Small intestine (tissue), 7 donors: ENCODE data around the gene FASTKD2. TPM values are rescaled to one million over a fixed set of nuclear protein-coding genes. Genes with fewer than 3 reads are reported as not detected.
"Not testable (repeated sequence)": the region's sequence is repeated elsewhere in the genome, so short reads cannot be mapped to it uniquely, and the experiment has no call there.

Experiments used
- DNase-seq, 2 donors: peaks; one replicate each; pipeline versions ENCODE4 v3.0.0 to v3.0.0-alpha.2; 2013
- FAIRE-seq: peaks from 2 replicates; lab custom pipeline; 2012; peaks lifted over from hg19 to GRCh38; lab: Jason Lieb, UNC
- H3K27ac ChIP-seq, 3 donors: one replicate each; pipeline ENCODE4 v1.5.1; 2013; ENCODE audit warnings: low read length in 2 of 3, mild to moderate bottlenecking in 2 of 3, control low read depth in 1 of 3, inconsistent platforms in 1 of 3, low read depth in 1 of 3, moderate library complexity in 1 of 3
- H3K27me3 ChIP-seq, 3 donors: one replicate each; pipeline ENCODE4 v1.6.1; 2013; ENCODE audit warnings: low read length in 3 of 3, inconsistent platforms in 1 of 3; ENCODE audit not compliant: control insufficient read depth in 3 of 3, insufficient read depth in 3 of 3
- H3K36me3 ChIP-seq, 3 donors: one replicate each; pipeline ENCODE4 v1.6.1; 2013; ENCODE audit warnings: low read length in 3 of 3, inconsistent platforms in 1 of 3, low read depth in 1 of 3, mild to moderate bottlenecking in 1 of 3, moderate library complexity in 1 of 3; ENCODE audit not compliant: control insufficient read depth in 3 of 3, insufficient read depth in 2 of 3
- H3K4me1 ChIP-seq, 3 donors: one replicate each; pipeline ENCODE4 v1.6.1; 2013; ENCODE audit warnings: low read length in 2 of 3, inconsistent platforms in 1 of 3, low read depth in 1 of 3, mild to moderate bottlenecking in 1 of 3, moderate library complexity in 1 of 3; ENCODE audit not compliant: control insufficient read depth in 3 of 3, insufficient read depth in 2 of 3
- H3K4me3 ChIP-seq, 3 donors: one replicate each; pipeline ENCODE4 v1.5.1; 2013; ENCODE audit warnings: low read length in 3 of 3, control low read depth in 1 of 3, inconsistent platforms in 1 of 3, low read depth in 1 of 3, mild to moderate bottlenecking in 1 of 3, moderate library complexity in 1 of 3
- H3K9me3 ChIP-seq, 2 donors: one replicate each; pipeline ENCODE4 v1.6.1; 2013; ENCODE audit warnings: low read depth in 1 of 2, low read length in 1 of 2; ENCODE audit not compliant: control insufficient read depth in 2 of 2, insufficient read depth in 1 of 2
- WGBS, 3 donors: extraction: QIAGEN DNeasy Blood & Tissue Kit; methylation state at CpG; one replicate each; pipeline ENCODE4 v1.1.7; 2013; 5-methylcytosine and 5-hydroxymethylcytosine counted together
- polyA plus RNA-seq, 4 donors: library from polyadenylated mRNA; stranded (reverse) in 3 of 4; unstranded in 1 of 4; fragments of 200-250 nt in 3 of 4; fragments of 120-200 nt in 1 of 4; gene quantifications; one replicate each; pipeline versions ENCODE4 v1.2.1 to v1.2.3, GENCODE V29; 2013
- donor health status: healthy with polysubstance abuse.
- donor health status: control.
- donor health status: control.
- donor health status: Bipolar disorder and iron deficiency.
- donor health status: healthy.

FASTKD2 gene
- polyA plus RNA-seq, 4 donors = 6.5 to 34.8 (median 13.4) TPM

DNA sequence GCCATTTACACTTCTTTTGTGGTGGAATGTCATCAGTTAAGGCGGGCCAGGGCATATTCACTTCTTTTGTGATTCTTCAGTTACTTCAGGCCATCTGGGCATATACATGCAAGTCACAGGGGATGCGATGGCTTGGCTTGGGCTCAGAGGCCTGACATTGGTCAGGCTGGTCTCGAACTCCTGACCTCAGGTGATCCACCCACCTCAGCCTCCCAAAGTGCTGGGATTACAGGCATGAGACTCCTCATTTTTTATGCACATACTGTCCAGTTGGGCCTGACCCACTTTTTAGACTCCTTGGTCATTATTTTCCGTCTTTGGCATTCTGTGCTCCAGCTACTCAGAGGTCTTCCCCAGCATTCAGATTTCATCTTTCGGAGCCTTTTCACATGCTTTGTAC lies 47.1 kb downstream of the FASTKD2 start:
- not testable (repeated sequence) for H3K27ac ChIP-seq, FAIRE-seq, DNase-seq, H3K9me3 ChIP-seq, H3K4me3 ChIP-seq, H3K4me1 ChIP-seq, H3K27me3 ChIP-seq, H3K36me3 ChIP-seq
- WGBS, 3 donors = 92 to 95% (median 94%) methylated on average over 5 of the region's 5 CpGs

DNA sequence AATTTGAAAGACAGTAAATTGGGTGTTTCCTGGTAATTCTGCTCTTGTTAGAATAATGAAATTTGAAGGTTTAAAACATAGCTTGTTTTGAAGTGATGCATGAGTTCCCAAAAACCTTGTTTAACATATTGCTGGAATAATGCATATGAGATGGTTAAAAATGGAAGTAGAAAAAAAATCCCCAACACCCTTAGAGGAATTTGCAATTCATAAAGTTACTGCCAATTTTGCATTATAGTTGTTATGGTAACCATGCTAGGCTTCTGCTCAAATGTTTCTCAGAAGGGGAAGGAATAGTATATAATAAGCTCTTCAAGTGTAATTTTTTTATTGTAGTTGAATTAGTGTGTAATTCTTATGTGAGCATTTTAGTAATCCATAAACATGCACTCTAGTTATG lies 49.1 kb downstream of the FASTKD2 start:
- Histone ChIP-seq H3K36me3 (no peaks in the 10 kb centered on the region), H3K27me3 (no peaks in the 10 kb centered on the region)
- DNase-seq = no peak

DNA sequence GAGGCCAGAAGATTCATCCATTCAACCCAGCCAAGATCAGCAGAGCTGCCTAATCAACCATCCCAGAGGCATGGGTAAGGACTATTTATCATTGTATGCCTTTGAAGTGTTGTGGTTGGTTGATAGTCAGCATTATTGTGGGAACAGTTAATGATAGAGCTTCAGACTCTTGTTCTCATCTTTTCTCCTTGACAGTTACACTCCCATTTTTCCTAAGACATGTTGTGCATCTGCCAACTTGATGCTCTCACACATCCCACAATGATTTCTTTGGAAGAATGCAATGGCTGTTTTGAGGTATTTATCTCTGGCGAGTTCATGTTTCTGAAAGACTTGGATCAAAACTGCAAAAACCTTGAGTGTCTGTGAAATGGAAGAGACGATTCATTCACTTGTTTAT lies 55.4 kb downstream of the FASTKD2 start:
- no peak overlapping the region for H3K4me3 ChIP-seq
- no peaks in the 10 kb centered on the region for H3K36me3 ChIP-seq
- 75 to 93% (median 81%) methylated on average over 2 of the region's 2 CpGs for WGBS, 3 donors
- H3K4me1 ChIP-seq = no peaks in the 10 kb centered on the region
- H3K27ac ChIP-seq = no peak overlapping the region
- FAIRE-seq (no peak), DNase-seq (no peak)
- no peaks in the 10 kb centered on the region for H3K27me3 ChIP-seq
- H3K9me3 ChIP-seq = no peaks in the 10 kb centered on the region

More for the DNA sequence above, 49.1 kb downstream of the FASTKD2 start:
- no peak overlapping the region for H3K4me3 ChIP-seq
- no peak overlapping the region for H3K27ac ChIP-seq
- no peak for FAIRE-seq
- peaks cover 0 to 4% of the 10 kb centered on the region in 2 donors for H3K9me3 ChIP-seq
- no peaks in the 10 kb centered on the region for H3K4me1 ChIP-seq

DNA sequence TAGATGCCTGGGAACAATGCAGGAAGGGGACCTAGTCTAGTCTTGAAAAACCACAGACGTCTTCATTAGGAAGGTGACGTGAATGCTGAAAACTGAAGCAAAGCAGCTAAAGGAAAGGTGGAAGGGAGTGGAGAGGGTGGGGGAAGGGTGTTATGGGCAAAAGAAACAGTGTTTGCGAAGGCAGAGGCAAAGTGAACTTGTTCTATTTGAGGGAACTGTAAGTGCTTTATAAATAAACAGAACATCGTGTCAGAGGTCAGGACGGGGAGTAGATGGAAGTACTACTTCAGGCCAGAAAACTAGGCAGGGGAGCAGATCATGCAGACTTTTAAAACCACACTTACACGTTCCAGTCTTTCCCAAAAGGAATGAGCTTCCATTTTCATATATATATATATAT lies 57.8 kb downstream of the FASTKD2 start:
- Histone ChIP-seq H3K4me1 (no peaks in the 10 kb centered on the region), H3K27me3 (no peaks in the 10 kb centered on the region), H3K36me3 (no peaks in the 10 kb centered on the region), H3K9me3 (no peaks in the 10 kb centered on the region), H3K4me3 (no peak overlapping the region), H3K27ac (no peak overlapping the region)
- WGBS, 3 donors = 52 to 86% (median 82%) methylated on average over 6 of the region's 6 CpGs
- FAIRE-seq = no peak
- no peak for DNase-seq

DNA sequence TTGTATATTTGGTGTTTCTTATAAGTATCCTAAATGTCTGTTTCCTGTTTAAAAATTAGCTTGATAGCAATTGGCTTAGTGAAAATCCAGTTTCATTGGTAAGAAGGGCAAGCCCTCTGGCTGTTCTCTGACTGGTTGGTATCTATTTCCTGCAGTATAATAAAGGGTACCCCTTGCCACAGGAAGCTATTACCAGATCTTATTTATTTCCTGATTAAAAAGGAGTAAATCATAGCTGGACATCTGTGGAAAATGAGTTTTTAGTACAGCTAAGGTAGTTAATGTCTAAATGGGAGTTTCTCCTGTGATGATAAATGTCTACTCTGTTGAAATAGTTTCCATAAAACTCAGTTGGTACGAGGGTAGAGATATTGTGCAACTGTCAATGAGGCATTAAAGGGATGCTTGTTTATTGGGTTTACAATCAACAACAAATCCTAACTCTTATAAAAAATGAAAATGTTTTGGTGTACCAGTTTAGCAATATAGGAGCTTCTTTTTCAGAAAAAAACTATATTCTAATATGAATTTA lies 58.7 kb downstream of the FASTKD2 start:
- DNase-seq (no peak), FAIRE-seq (no peak)
- Histone ChIP-seq H3K4me1 (no peaks in the 10 kb centered on the region), H3K27ac (no peak overlapping the region), H3K4me3 (no peak overlapping the region), H3K36me3 (no peaks in the 10 kb centered on the region), H3K27me3 (no peaks in the 10 kb centered on the region), H3K9me3 (no peaks in the 10 kb centered on the region)
- 72 to 90% (median 78%) methylated on average over 1 of the region's 1 CpG for WGBS, 3 donors

DNA sequence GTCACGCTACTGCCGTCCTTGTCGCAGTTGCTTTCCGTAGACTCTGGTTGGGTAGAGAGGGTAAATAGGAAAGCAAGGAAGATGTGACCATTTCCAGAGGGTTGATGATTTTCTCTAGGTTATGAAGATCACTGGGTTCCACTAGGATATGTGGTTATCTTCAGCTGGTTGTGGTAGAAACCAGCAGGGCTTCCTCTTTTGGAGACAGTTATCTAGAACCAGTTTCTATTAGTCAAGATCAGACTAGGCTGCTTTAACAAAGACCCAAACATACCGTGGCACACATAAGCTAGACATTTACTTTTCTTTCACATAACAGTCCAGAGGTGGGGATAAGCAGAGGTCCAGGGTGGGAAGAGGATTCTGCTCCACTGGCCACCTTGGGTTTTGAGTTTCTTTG lies 59.6 kb downstream of the FASTKD2 start:
- no peak for FAIRE-seq

DNA sequence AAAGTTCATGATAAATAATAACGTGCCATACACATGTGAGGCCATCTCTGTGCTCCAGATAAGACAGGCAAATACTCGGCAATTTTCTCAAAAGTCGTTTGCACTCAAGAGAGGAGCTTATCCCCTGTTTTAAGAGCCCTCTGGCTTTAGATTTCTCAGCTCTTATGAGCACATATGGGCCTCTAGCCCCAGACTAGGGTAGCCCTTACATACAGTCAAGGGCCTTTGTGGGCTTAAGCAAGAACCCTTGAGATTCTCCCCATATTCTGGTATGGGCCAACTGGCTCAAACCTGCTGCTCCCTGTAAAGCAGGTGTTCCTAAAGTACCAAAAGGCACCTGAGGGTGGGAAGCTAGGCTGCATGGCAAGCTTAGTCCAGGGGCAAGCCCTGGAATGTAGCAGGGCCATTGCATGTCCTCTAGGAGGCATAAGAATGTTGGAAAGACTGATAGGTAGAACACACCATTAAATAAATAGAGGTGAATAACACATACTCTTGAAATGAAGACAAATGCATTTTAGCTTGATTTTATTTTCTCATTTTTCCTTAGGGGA lies 66.1 kb downstream of the FASTKD2 start:
- no peak overlapping the region for H3K4me3 ChIP-seq
- WGBS, 3 donors = 76 to 86% (median 81%) methylated on average over 3 of the region's 3 CpGs
- FAIRE-seq = no peak
- H3K4me1 ChIP-seq = no peaks in the 10 kb centered on the region
- H3K9me3 ChIP-seq = peaks cover 0 to 14% of the 10 kb centered on the region in 2 donors
- no peak overlapping the region for H3K27ac ChIP-seq
- H3K36me3 ChIP-seq = no peaks in the 10 kb centered on the region
- DNase-seq = no peak
- H3K27me3 ChIP-seq = no peaks in the 10 kb centered on the region

More for the DNA sequence above, 59.6 kb downstream of the FASTKD2 start:
- Histone ChIP-seq H3K27ac (no peak overlapping the region), H3K4me3 (no peak overlapping the region), H3K9me3 (no peaks in the 10 kb centered on the region), H3K36me3 (no peaks in the 10 kb centered on the region), H3K27me3 (no peaks in the 10 kb centered on the region), H3K4me1 (no peaks in the 10 kb centered on the region)
- DNase-seq = no peak
- WGBS, 3 donors = 92 to 97% (median 92%) methylated on average over 5 of the region's 5 CpGs

DNA sequence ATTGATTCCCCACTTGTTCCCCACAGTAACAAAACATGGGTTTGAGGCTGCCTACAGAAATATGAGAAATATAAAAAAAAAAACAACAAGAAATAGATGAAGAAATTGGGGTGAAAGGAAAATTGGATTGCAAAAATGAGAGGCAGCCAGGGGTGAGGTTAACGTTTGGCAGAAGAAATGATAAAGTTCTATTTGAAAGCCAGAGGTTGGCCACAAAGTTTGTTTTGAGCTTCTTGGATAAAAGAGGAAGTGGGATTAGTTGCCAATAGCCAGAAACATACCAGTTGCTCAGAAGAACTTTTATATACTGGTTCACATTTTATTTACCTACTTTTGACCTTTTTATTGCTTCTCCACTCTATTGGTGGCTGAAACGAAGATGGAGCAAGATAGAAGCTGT lies 67.5 kb downstream of the FASTKD2 start:
- FAIRE-seq = no peak
- 48 to 80% (median 59%) methylated on average over 2 of the region's 2 CpGs for WGBS, 3 donors
- DNase-seq = no peak

DNA sequence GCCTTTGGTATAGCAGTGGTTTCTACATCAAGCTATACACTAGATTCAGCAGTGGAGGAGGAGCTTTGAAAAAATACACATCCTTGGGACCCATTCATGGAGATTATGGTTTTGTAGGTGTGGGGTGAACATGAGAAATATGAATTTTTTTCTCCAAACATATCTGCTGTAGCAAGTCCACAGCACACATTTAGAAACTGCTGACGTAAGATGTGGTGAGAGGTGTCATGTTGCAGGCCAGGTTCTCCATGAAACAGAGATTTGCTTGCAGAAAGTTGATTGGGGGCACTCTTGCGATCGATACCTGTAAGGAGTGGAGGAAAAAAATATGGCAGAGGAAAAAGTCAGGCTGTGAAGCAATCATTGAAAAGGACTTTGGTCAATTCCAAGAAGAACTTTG lies 67.9 kb downstream of the FASTKD2 start:
- Histone ChIP-seq H3K27me3 (no peaks in the 10 kb centered on the region), H3K27ac (no peak overlapping the region), H3K36me3 (no peaks in the 10 kb centered on the region), H3K4me3 (no peak overlapping the region), H3K4me1 (no peaks in the 10 kb centered on the region), H3K9me3 (peaks cover 0 to 14% of the 10 kb centered on the region in 2 donors)
- 92 to 95% (median 93%) methylated on average over 3 of the region's 3 CpGs for WGBS, 3 donors
- FAIRE-seq (no peak), DNase-seq (no peak)

More for the DNA sequence above, 67.5 kb downstream of the FASTKD2 start:
- Histone ChIP-seq H3K27me3 (no peaks in the 10 kb centered on the region), H3K9me3 (peaks cover 0 to 14% of the 10 kb centered on the region in 2 donors), H3K27ac (no peak overlapping the region), H3K4me1 (no peaks in the 10 kb centered on the region), H3K36me3 (no peaks in the 10 kb centered on the region), H3K4me3 (no peak overlapping the region)
